ENCODE data around the gene DDAH1. TPM values are rescaled to one million over a fixed set of nuclear protein-coding genes. Genes with fewer than 3 reads are reported as not detected.

The DDAH1 gene
- total RNA-seq, 3 donors from 2014 or later, result 0.16 to 0.48 (median 0.21) TPM

GRCh38 chr1:85407746-85408377 is 57.1 kb downstream of the DDAH1 start:
- Mint-ChIP-seq H3K36me3 (ENCODE audit: insufficient read depth) (no peaks in the 10 kb centered on the region), H3K4me1 (ENCODE audit: low read depth) (no peaks in the 10 kb centered on the region), H3K9me3 (no peaks in the 10 kb centered on the region), H3K4me3 (no peak overlapping the region), H3K27me3 (ENCODE audit: low read depth) (no peaks in the 10 kb centered on the region)
- DNase-seq, result no peak
- no peak for ATAC-seq

DNA sequence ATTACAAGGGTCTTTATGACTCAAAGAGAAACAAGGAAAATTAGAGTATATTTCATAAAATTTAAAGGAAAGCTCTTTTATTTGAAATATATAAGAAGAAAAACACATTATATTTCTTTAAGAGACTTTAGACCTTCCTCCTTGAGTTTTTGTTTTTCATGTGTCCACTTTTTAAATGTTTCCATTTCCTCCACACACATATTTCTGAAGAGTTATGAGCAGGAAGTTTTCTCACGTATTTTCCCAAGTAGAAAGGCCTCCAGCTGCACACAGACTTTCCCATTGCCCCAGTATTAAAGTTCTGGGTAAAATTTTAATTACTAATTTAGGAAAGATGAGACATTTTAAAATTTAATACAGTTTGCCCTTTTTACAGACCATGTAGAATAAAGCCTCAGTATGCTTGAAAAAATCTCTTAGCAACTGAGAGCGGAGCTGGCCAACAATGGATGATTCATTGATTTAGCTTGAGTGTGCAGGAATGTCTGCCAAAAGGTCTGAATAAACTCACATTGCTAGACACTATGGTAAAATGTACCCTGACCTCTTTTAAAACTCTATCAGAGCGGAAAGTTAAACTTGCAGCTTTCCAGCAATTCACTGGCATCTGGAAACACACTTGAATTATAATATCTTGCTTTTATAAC is 57.9 kb downstream of the DDAH1 start:
- DNase-seq, result no peak
- no peak for ATAC-seq
- Mint-ChIP-seq H3K9me3 (no peaks in the 10 kb centered on the region), H3K27me3 (ENCODE audit: low read depth) (no peaks in the 10 kb centered on the region), H3K4me1 (ENCODE audit: low read depth) (no peaks in the 10 kb centered on the region), H3K36me3 (ENCODE audit: insufficient read depth) (no peaks in the 10 kb centered on the region), H3K4me3 (no peak overlapping the region)

- Mint-ChIP-seq H3K36me3 (ENCODE audit: insufficient read depth) (no peaks in the 10 kb centered on the region), H3K4me1 (ENCODE audit: low read depth) (no peaks in the 10 kb centered on the region), H3K9me3 (no peaks in the 10 kb centered on the region), H3K27me3 (ENCODE audit: low read depth) (no peaks in the 10 kb centered on the region), H3K4me3 (no peak overlapping the region)
- no peak for ATAC-seq
- no peak for DNase-seq
Observed at GRCh38 chr1:85406081-85406480, 58.9 kb downstream of the DDAH1 start.

DNA sequence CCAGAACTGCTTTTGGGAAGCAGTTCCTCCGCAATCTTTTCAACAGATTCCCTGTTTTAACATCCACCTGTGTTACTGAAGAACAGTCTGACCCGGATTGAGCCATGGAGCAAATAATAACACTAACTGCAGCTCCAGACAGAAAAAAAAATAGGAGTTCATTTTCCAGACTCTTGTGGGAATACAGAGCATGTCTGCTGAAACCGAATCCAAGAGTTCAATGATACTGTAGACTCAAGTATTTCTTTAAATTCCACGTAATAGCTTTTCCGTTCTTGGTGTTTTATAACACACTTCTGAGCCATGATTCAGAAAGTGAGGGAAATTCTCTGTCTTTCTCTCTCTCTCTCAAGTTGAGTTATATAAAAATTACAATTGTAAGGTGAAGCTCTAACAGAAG is 60.6 kb downstream of the DDAH1 start:
- ATAC-seq (no peak), DNase-seq (no peak)
- H3K36me3 Mint-ChIP-seq (ENCODE audit: insufficient read depth), result no peaks in the 10 kb centered on the region
- no peak overlapping the region for H3K4me3 Mint-ChIP-seq
- no peaks in the 10 kb centered on the region for H3K9me3 Mint-ChIP-seq
- H3K27me3 Mint-ChIP-seq (ENCODE audit: low read depth), result no peaks in the 10 kb centered on the region
- no peaks in the 10 kb centered on the region for H3K4me1 Mint-ChIP-seq (ENCODE audit: low read depth)

DNA sequence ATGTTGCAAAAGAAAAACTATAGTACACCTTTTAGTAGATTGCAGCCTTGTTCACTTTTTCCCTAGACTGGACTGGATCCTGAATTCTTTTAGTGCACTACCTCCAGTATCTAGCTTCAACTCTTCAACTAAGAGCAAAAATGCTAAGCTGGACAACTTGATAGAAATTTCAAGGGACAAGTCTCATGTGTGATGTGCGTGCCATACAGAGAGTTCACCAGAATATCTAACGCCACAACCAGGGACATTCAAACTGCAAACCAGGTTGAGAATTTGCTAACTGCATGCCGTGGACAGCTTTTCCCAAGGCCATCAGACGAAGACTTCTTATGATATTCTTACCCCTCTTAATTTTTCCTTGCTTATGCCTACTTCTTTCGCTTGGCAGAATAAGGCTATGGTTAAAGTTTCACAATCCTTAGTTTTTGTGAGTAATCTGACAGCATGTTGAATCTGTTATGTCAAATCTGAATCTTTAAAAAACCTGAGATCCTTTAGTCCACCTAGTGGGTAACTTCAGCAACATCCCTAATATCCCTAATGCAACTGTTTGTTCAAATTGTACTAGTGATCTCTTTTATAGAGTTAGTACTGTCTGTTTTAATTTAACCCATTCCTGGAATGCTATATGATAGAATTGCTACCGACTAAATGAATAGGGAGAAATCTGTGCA is 66.4 kb downstream of the DDAH1 start:
- no peaks in the 10 kb centered on the region for H3K9me3 Mint-ChIP-seq
- no peaks in the 10 kb centered on the region for H3K4me1 Mint-ChIP-seq (ENCODE audit: low read depth)
- H3K27me3 Mint-ChIP-seq (ENCODE audit: low read depth), result no peaks in the 10 kb centered on the region
- ATAC-seq, result no peak
- H3K4me3 Mint-ChIP-seq, result no peak overlapping the region
- H3K36me3 Mint-ChIP-seq (ENCODE audit: insufficient read depth), result no peaks in the 10 kb centered on the region
- DNase-seq, result no peak

GRCh38 chr1:85397490-85398032 is 67.4 kb downstream of the DDAH1 start:
- H3K27me3 Mint-ChIP-seq (ENCODE audit: low read depth), result no peaks in the 10 kb centered on the region
- ATAC-seq (no peak), DNase-seq (no peak)
- no peak overlapping the region for H3K4me3 Mint-ChIP-seq
- H3K36me3 Mint-ChIP-seq (ENCODE audit: insufficient read depth), result no peaks in the 10 kb centered on the region
- H3K4me1 Mint-ChIP-seq (ENCODE audit: low read depth), result no peaks in the 10 kb centered on the region
- no peaks in the 10 kb centered on the region for H3K9me3 Mint-ChIP-seq

DNA sequence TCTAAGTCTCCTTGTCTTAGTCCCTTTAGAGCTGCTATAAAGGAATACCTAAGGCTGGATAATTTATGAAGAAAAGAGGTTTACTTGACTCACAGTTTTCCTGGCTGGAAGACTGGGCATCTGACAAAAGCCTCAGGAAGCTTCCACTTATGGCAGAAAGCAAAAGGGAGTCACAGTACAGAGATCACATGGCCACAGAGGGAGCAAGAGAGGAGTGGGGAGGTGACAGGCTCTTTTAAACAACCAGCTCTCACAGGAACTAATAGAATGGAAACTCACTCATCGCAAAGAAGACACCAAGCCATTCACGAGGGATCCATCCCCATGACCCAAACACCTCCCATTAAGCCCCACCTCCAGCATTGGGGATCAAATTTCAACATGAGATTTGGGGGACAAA is 68.8 kb downstream of the DDAH1 start:
- DNase-seq (no peak), ATAC-seq (no peak)
- Mint-ChIP-seq H3K36me3 (ENCODE audit: insufficient read depth) (no peaks in the 10 kb centered on the region), H3K27me3 (ENCODE audit: low read depth) (no peaks in the 10 kb centered on the region), H3K4me1 (ENCODE audit: low read depth) (no peaks in the 10 kb centered on the region), H3K4me3 (no peak overlapping the region), H3K9me3 (no peaks in the 10 kb centered on the region)

GRCh38 chr1:85394130-85394529 is 70.8 kb downstream of the DDAH1 start:
- DNase-seq, result no peak
- Mint-ChIP-seq H3K4me3 (no peak overlapping the region), H3K4me1 (ENCODE audit: low read depth) (no peaks in the 10 kb centered on the region), H3K36me3 (ENCODE audit: insufficient read depth) (no peaks in the 10 kb centered on the region), H3K27me3 (ENCODE audit: low read depth) (peaks cover 4% of the 10 kb centered on the region), H3K9me3 (no peaks in the 10 kb centered on the region)
- ATAC-seq, result no peak

DNA sequence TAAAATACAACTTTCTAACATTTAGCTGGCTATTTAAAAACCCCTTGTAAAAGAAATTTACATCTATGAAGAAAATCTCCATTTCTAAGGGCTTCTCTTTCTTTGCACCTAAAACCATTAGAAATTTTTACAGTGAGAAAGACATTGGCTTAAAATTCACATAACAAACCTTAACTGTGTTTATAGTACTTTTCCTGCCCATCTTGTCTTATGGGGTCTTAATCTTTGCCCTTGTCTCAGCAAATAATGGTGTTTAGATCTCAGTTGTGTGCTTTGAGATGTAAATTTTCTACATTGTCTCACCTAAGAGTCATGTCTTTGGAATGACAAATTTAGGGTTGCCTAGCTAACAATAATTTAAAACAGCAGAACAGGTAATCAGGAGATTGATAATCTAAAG is 71.5 kb downstream of the DDAH1 start:
- Mint-ChIP-seq H3K4me1 (ENCODE audit: low read depth) (no peaks in the 10 kb centered on the region), H3K4me3 (no peak overlapping the region), H3K36me3 (ENCODE audit: insufficient read depth) (no peaks in the 10 kb centered on the region), H3K27me3 (ENCODE audit: low read depth) (peaks cover 4% of the 10 kb centered on the region), H3K9me3 (no peaks in the 10 kb centered on the region)
- DNase-seq, result no peak
- no peak for ATAC-seq

- ATAC-seq, result no peak
Observed at GRCh38 chr1:85388416-85388815, 76.5 kb downstream of the DDAH1 start.

DNA sequence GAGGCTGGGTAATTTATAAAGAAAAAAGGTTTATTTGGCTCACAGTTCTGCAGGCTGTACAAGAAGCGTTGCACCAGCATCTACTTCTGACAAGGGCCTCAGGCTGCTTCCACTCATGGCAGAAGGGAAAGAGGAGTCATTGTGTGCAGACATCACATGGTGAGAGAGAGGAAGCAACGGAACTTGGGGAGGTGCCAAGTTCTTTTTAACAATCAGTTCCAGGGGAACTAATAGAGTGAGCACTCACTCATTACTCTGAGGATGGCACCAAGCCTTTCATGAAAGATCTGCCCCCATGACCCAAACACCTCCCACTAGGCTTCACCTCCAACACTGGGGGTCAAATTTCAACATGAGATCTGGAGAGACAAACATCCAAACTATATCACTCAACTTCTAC is 77.2 kb downstream of the DDAH1 start:
- no peaks in the 10 kb centered on the region for H3K36me3 Mint-ChIP-seq (ENCODE audit: insufficient read depth)
- peaks cover 18% of the 10 kb centered on the region for H3K9me3 Mint-ChIP-seq
- H3K27me3 Mint-ChIP-seq (ENCODE audit: low read depth), result peaks cover 10% of the 10 kb centered on the region
- no peak overlapping the region for H3K4me3 Mint-ChIP-seq
- no peaks in the 10 kb centered on the region for H3K4me1 Mint-ChIP-seq (ENCODE audit: low read depth)
- ATAC-seq, result no peak
- no peak for DNase-seq

More at GRCh38 chr1:85388416-85388815, 76.5 kb downstream of the DDAH1 start:
- DNase-seq, result no peak
- Mint-ChIP-seq H3K4me1 (ENCODE audit: low read depth) (no peaks in the 10 kb centered on the region), H3K4me3 (no peak overlapping the region), H3K27me3 (ENCODE audit: low read depth) (peaks cover 10% of the 10 kb centered on the region), H3K36me3 (ENCODE audit: insufficient read depth) (no peaks in the 10 kb centered on the region), H3K9me3 (peaks cover 14% of the 10 kb centered on the region)

GRCh38 chr1:85386068-85386722 is 78.8 kb downstream of the DDAH1 start:
- Mint-ChIP-seq H3K4me3 (no peak overlapping the region), H3K36me3 (ENCODE audit: insufficient read depth) (no peaks in the 10 kb centered on the region), H3K4me1 (ENCODE audit: low read depth) (no peaks in the 10 kb centered on the region)

DNA sequence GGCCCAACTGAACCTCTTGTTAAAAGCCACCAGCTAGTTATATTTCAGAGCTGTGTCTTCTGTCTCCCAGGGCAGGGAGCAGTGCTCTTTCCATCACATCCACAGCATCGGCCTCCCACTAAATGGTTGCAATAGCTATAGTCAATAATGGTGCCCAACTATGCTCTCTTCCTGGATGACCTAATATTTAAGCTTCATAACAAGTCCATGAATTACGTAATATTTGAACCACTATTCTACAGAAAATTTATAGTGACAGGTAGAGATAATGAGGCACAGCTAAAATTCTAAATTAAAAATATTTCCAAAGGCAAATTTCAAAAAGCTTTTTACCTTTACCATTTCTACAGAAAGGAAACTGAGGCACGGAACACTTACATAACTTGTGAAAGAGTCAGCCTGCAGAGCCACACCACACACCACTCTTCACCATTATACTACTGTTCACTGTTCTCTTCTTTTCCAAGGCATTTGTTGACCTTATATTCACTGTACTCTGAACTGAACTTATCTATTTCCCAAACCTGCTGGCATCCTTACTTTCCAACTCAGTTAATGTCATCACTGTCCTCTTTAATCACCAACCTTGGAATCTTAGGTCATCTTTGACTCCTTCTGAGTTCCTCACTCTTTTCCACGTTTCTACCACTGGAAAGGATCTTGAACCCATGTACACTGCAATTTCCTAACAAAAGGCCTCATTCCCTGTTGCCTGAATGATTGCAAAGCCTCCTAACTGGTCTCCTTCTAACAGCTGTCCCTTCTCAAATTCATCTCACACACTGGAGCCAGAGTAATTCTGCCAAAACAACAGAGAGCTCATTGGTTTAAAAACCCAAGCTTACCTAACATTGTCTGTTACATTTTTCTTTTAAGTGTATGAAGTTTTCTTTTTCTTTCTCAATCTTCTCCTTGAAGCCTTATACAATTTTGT is 85.5 kb downstream of the DDAH1 start:
- Mint-ChIP-seq H3K9me3 (peaks cover 6% of the 10 kb centered on the region), H3K27me3 (ENCODE audit: low read depth) (peaks cover 2% of the 10 kb centered on the region), H3K36me3 (ENCODE audit: insufficient read depth) (peaks cover 1% of the 10 kb centered on the region), H3K4me1 (ENCODE audit: low read depth) (no peaks in the 10 kb centered on the region), H3K4me3 (no peak overlapping the region)
- ATAC-seq (no peak), DNase-seq (no peak)

More at GRCh38 chr1:85386068-85386722, 78.8 kb downstream of the DDAH1 start:
- peaks cover 19% of the 10 kb centered on the region for H3K9me3 Mint-ChIP-seq
- ATAC-seq (no peak), DNase-seq (no peak)
- peaks cover 10% of the 10 kb centered on the region for H3K27me3 Mint-ChIP-seq (ENCODE audit: low read depth)

Measured in activated T-cell treated with anti-CD3 and anti-CD28 coated beads, Interleukin-2, amount 50 U/mL, for 4 hours (primary cell).